Stomach (tissue), 4 donors: Measurements from ENCODE around the gene GAGE13.
"Not testable (repeated sequence)": the region's sequence is repeated elsewhere in the genome, so short reads cannot be mapped to it uniquely, and the experiment has no call there.

Experiments
- CTCF ChIP-seq, 7 experiments: fragments of 450-650 bp in 4 of 7; fragments of 200-600 bp in 3 of 7; sonication (generic) in 3 of 7; IDR thresholded peaks; one replicate each; pipeline ENCODE4 v1.5.1; 2016 to 2019; ENCODE audit warnings: antibody characterized with exemption in 7 of 7, control low read depth in 2 of 7, mild to moderate bottlenecking in 1 of 7
- EP300 ChIP-seq: sonication (generic); formaldehyde crosslinking; IDR thresholded peaks from one replicate; pipeline ENCODE4 v1.6.1; 2017; ENCODE audit warnings: antibody characterized with exemption
- POLR2A ChIP-seq, 4 donors: fragments of 450-650 bp; IDR thresholded peaks; one replicate each; pipeline ENCODE4 v1.6.1; 2016; ENCODE audit warnings: antibody characterized with exemption in 4 of 4, control low read depth in 2 of 4, mild to moderate bottlenecking in 1 of 4, moderate library complexity in 1 of 4
- POLR2AphosphoS5 ChIP-seq, 3 donors: sonication (generic); formaldehyde crosslinking; IDR thresholded peaks; one replicate each; pipeline ENCODE4 v1.6.1; 2016; ENCODE audit warnings: antibody characterized with exemption in 3 of 3

DNA sequence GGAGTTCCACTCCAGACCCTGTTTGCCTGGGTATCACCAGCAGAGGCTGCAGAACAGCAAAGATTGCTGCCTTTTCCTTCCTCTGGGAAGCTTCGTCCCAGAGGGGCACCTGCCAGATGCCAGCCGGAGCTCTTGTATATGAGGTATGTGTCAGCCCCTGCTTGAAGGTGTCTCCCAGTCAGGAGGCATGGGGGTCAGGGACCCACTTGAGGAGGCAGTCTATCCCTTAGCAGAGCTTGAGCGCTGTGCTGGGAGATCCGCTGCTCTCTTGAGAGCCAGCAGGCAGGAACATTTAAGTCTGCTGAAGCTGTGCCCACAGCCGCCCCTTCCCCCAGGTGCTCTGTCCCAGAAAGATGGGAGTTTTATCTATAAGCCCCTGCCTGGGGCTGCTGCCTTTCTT lies 32.1 kb upstream of the GAGE13 start:
- TF ChIP-seq CTCF (IDR thresholded peaks at IDR 0.05); POLR2A (IDR thresholded peaks at IDR 0.05); POLR2AphosphoS5 (IDR thresholded peaks at IDR 0.05); EP300: not testable (repeated sequence)
